IPS DF 4.7 (cell line): ENCODE results near the gene FBXO17.

Source experiments
- DNase-seq: peaks from one replicate; pipeline ENCODE4 v3.0.0-alpha.2; 2013; ENCODE audit warnings: low spot score; ENCODE audit errors: extremely low read depth

The FBXO17 gene

DNA sequence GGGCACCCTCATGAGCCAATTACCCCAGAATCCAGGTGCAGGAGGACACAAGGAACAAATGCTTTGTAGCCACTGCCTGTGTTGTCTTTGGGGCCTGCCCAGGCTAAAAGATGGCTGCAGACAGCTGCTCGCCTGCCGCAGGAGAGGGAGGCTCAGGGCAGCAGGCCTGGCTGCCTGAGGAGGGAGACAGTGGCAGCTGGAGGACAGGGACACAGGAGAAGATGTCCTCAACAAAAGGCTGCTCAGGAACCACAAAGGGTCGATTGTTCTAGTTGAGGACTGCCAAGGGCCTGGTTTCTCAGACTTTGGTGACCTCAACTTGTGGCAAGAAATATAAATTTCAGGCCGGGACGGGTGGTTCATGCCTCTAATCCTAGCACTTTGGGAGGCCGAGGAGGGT is 83.8 kb downstream of the FBXO17 start:
- DNase-seq: no peak
